Measurements from ENCODE around the gene TPSD1. TPM values are rescaled to one million over a fixed set of nuclear protein-coding genes. Genes with fewer than 3 reads are reported as not detected.

Gene TPSD1
- polyA plus RNA-seq, 1 experiment = not detected

DNA sequence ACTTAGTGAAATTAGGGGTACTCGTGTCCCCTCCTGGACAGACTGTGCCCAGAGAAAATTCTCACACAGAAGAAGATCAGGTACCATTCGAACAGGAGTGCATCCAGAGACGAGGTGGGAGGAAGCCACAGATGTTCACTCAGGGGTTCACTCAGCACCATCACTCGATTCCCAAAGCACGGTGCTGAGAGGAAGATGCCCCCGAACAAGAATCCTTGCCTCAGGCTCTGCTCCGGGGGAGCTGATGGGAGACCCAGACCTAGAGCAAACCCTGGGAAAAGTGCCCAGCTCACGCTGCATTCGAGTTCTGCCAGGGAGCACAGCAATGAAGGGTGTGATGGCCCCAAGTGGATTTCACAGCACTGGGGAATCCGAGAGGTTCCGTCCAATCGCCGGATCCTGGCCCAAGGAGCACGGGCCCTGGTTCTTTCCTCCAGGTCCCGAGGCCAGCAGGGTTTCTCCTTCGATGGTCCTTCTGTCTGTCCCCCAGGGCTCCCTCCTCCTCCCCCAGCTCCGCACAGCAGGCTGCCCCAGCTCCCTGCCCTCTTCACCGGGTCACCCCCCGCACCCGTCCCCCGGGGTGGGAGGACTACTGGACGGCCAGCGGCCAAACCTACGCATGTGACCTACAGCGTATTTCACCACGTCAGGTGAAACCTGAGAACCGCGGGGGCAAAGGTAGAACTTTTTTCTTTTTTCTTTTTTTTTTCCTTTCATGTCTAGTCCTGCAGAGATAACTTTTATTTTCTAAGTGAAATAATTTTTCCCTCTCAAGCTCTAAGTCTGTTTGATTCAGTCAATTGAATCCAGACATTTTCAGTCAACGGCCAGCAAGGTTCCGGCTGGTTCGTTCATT lies 43.4 kb downstream of the TPSD1 start:
- POLR2A ChIA-PET = interaction anchor here (0.5 kb wide), 1 partner anchor 313 kb away, joined by 7 read pairs; the partner anchor contains the start of genes CRAMP1 and IFT140
- no peak overlapping the region for H3K4me3 ChIP-seq (ENCODE audit: low read depth, low read length)
- no peaks in the 10 kb centered on the region for H3K36me3 ChIP-seq (ENCODE audit: control insufficient read depth, insufficient read depth, low read length)
- CTCF ChIA-PET = interaction anchor here (1.0 kb wide), 1 partner anchor 84 kb away, joined by 3 read pairs; no protein-coding TSS in a partner anchor
- TF ChIP-seq, protein P1, sequence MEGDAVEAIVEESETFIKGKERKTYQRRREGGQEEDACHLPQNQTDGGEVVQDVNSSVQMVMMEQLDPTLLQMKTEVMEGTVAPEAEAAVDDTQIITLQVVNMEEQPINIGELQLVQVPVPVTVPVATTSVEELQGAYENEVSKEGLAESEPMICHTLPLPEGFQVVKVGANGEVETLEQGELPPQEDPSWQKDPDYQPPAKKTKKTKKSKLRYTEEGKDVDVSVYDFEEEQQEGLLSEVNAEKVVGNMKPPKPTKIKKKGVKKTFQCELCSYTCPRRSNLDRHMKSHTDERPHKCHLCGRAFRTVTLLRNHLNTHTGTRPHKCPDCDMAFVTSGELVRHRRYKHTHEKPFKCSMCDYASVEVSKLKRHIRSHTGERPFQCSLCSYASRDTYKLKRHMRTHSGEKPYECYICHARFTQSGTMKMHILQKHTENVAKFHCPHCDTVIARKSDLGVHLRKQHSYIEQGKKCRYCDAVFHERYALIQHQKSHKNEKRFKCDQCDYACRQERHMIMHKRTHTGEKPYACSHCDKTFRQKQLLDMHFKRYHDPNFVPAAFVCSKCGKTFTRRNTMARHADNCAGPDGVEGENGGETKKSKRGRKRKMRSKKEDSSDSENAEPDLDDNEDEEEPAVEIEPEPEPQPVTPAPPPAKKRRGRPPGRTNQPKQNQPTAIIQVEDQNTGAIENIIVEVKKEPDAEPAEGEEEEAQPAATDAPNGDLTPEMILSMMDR (IDR thresholded peaks at IDR 0.05; ENCODE audit: insufficient read depth, low read depth, low read length) = no peak
- H3K27me3 ChIP-seq (ENCODE audit: control insufficient read depth, insufficient read depth, low read length) = no peaks in the 10 kb centered on the region
- DNase-seq (ENCODE audit: low read depth) = no peak

- TF ChIP-seq, protein P1 (IDR thresholded peaks at IDR 0.05; ENCODE audit: insufficient read depth, low read depth, low read length) = no peak
- CTCF ChIA-PET = interaction anchor here (0.8 to 2.0 kb wide), 5 partner anchors 9 to 29 kb away, joined by 3 to 14 read pairs (median 4); no protein-coding TSS in a partner anchor
- Histone ChIP-seq H3K27me3 (ENCODE audit: control insufficient read depth, insufficient read depth, low read length) (no peaks in the 10 kb centered on the region), H3K36me3 (ENCODE audit: control insufficient read depth, insufficient read depth, low read length) (no peaks in the 10 kb centered on the region), H3K4me3 (ENCODE audit: low read depth, low read length) (no peak overlapping the region)
- POLR2A ChIA-PET = no interaction called here
- no peak for DNase-seq (ENCODE audit: low read depth)
Measured at GRCh38 chr16:1299868-1300203, 44.0 kb downstream of the TPSD1 start.

GRCh38 chr16:1300664-1301476 lies 45.0 kb downstream of the TPSD1 start:
- H3K36me3 ChIP-seq (ENCODE audit: control insufficient read depth, insufficient read depth, low read length) = no peaks in the 10 kb centered on the region
- TF ChIP-seq, protein P1 (IDR thresholded peaks at IDR 0.05; ENCODE audit: insufficient read depth, low read depth, low read length) = peak; percentile 97
- no peak for DNase-seq (ENCODE audit: low read depth)
- no peak overlapping the region for H3K4me3 ChIP-seq (ENCODE audit: low read depth, low read length)
- ChIA-PET POLR2A (no interaction called here), CTCF (interaction anchor here (0.7 to 2.1 kb wide), 14 partner anchors 10 to 100 kb away, joined by 3 to 14 read pairs (median 3); no protein-coding TSS in a partner anchor)
- H3K27me3 ChIP-seq (ENCODE audit: control insufficient read depth, insufficient read depth, low read length) = no peaks in the 10 kb centered on the region

- no peak for DNase-seq (ENCODE audit: low read depth)
- ChIA-PET POLR2A (interaction anchor here (0.6 kb wide), 1 partner anchor 41 kb away, joined by 6 read pairs; no protein-coding TSS in a partner anchor), CTCF (interaction anchor here (0.7 to 2.1 kb wide), 13 partner anchors 11 to 99 kb away, joined by 3 to 14 read pairs (median 3); no protein-coding TSS in a partner anchor)
- Histone ChIP-seq H3K27me3 (ENCODE audit: control insufficient read depth, insufficient read depth, low read length) (no peaks in the 10 kb centered on the region), H3K36me3 (ENCODE audit: control insufficient read depth, insufficient read depth, low read length) (no peaks in the 10 kb centered on the region), H3K4me3 (ENCODE audit: low read depth, low read length) (no peak overlapping the region)
- TF ChIP-seq, protein P1 (IDR thresholded peaks at IDR 0.05; ENCODE audit: insufficient read depth, low read depth, low read length) = no peak
Measured at GRCh38 chr16:1301562-1301961, 45.7 kb downstream of the TPSD1 start.

DNA sequence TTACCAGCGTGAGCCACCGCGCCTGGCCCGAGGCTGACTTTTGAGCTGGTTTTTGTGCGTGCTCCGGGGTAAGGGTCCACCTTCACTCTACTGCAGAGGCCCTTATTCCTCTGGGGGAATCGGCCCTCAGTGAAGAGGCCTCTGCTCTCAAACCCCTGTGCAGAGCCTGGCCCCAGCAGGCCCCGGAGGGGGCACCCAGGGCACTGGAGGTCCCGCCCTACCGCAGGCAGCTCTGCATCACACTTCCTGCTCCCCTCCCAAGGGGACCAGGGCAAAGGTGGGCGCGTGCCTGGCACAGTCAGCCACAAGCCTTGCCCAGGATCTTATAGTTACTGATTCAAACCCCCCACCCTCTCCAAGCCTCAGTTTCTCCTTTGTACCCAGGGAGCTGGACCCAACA lies 50.0 kb downstream of the TPSD1 start:
- CTCF ChIA-PET = no interaction called here
- Histone ChIP-seq H3K27me3 (ENCODE audit: control insufficient read depth, insufficient read depth, low read length) (no peaks in the 10 kb centered on the region), H3K36me3 (ENCODE audit: control insufficient read depth, insufficient read depth, low read length) (no peaks in the 10 kb centered on the region), H3K4me3 (ENCODE audit: low read depth, low read length) (no peak overlapping the region)
- DNase-seq (ENCODE audit: low read depth) = no peak
- TF ChIP-seq, protein P1 (IDR thresholded peaks at IDR 0.05; ENCODE audit: insufficient read depth, low read depth, low read length) = no peak
- POLR2A ChIA-PET = no interaction called here
